PC-3 (cell line): ENCODE measurements around the gene AGPS. TPM values are rescaled to one million over a fixed set of nuclear protein-coding genes. Genes with fewer than 3 reads are reported as not detected.

ENCODE experiments used
- ATAC-seq: fragments of 200-7000 bp; cut with Tn5 transposase; 2 replicates; pipeline ENCODE4 v1.9.1; 2020; ENCODE audit warnings: mild to moderate bottlenecking, moderate library complexity
- BruUV-seq: library from RNA; stranded (reverse); fragments of 400-500 nt; replicated peaks from 2 replicates; lab custom pipeline; 2021; lab: Mats Ljungman, UMichigan
- CTCF ChIA-PET: fragments of 300-600 bp; sonication (Branson Sonifier 250); formaldehyde crosslinking; loops from one replicate; lab custom pipeline; 2022; ENCODE audit warnings: antibody characterized with exemption; lab: Charles Lee
- POLR2A ChIA-PET: fragments of 300-600 bp; sonication (Branson Sonifier 250); formaldehyde crosslinking; loops from one replicate; lab custom pipeline; 2022; ENCODE audit warnings: antibody characterized with exemption; ENCODE audit not compliant: unreplicated experiment; lab: Charles Lee
- DNase-seq: peaks from one replicate; pipeline ENCODE4 v3.0.0-alpha.2; 2015
- H2AFZ ChIP-seq: fragments of 300-600 bp; sonication (generic); 2 replicates; pipeline ENCODE4 v1.6.0; 2016; ENCODE audit warnings: antibody characterized with exemption, low read length
- H3F3A ChIP-seq: fragments of 300-600 bp; sonication (generic); one replicate; pipeline ENCODE4 v1.6.0; 2017; ENCODE audit warnings: antibody characterized with exemption, low read length, control low read depth, mild to moderate bottlenecking; ENCODE audit not compliant: unreplicated experiment
- H3K27ac ChIP-seq: fragments of 300-600 bp; sonication (generic); 2 replicates; pipeline ENCODE4 v1.5.1; 2016; ENCODE audit warnings: mild to moderate bottlenecking, low read length
- H3K27me3 ChIP-seq: fragments of 300-600 bp; sonication (generic); 2 replicates; pipeline ENCODE4 v1.6.1; 2016; ENCODE audit warnings: low read length, mixed read lengths
- H3K36me3 ChIP-seq: fragments of 300-600 bp; sonication (generic); 2 replicates; pipeline ENCODE4 v1.6.1; 2016; ENCODE audit warnings: low read depth, mixed run types, low read length, mixed read lengths
- H3K4me1 ChIP-seq: fragments of 300-600 bp; sonication (generic); 2 replicates; pipeline ENCODE4 v1.5.1; 2016; ENCODE audit warnings: low read length; ENCODE audit not compliant: insufficient read depth
- H3K4me2 ChIP-seq: fragments of 300-600 bp; sonication (generic); 2 replicates; pipeline ENCODE4 v1.6.0; 2016; ENCODE audit warnings: low read length
- H3K4me3 ChIP-seq: fragments of 300-600 bp; sonication (generic); 2 replicates; pipeline ENCODE4 v1.5.1; 2016; ENCODE audit warnings: mild to moderate bottlenecking, low read length, mixed read lengths
- H3K79me2 ChIP-seq: fragments of 300-600 bp; sonication (generic); 2 replicates; pipeline ENCODE4 v1.6.1; 2017; ENCODE audit warnings: low read length, mixed read lengths
- H3K9ac ChIP-seq: fragments of 300-600 bp; sonication (generic); 2 replicates; pipeline ENCODE4 v1.6.0; 2016; ENCODE audit warnings: mild to moderate bottlenecking, low read length
- H3K9me2 ChIP-seq: fragments of 300-600 bp; sonication (generic); replicated peaks from 2 replicates; pipeline ENCODE4 v1.6.1; 2016; ENCODE audit warnings: mixed run types, low read length, mixed read lengths
- H3K9me3 ChIP-seq: fragments of 300-600 bp; sonication (generic); 2 replicates; pipeline ENCODE4 v1.6.1; 2016; ENCODE audit warnings: low read length, mixed read lengths
- H4K20me1 ChIP-seq: fragments of 300-600 bp; sonication (generic); 2 replicates; pipeline ENCODE4 v1.6.1; 2016; ENCODE audit warnings: low read length, mixed read lengths
- CTCF ChIP-seq: fragments of 300-600 bp; sonication (generic); conservative IDR thresholded peaks from 2 replicates; pipeline ENCODE4 v1.5.1; 2017; ENCODE audit warnings: antibody characterized with exemption, low read depth, mild to moderate bottlenecking, low read length
- EZH2 ChIP-seq: fragments of 300-600 bp; sonication (generic); IDR thresholded peaks from one replicate; pipeline ENCODE4 v1.6.1; 2017; ENCODE audit warnings: antibody characterized with exemption, mild to moderate bottlenecking, low read length; ENCODE audit not compliant: unreplicated experiment
- EZH2phosphoT487 ChIP-seq: fragments of 300-600 bp; sonication (generic); IDR thresholded peaks from 2 replicates; pipeline ENCODE4 v1.6.1; 2018; ENCODE audit warnings: mild to moderate bottlenecking, antibody characterized with exemption, low read length, borderline replicate concordance
- intact Hi-C: fragments of 100-400 bp; cut with micrococcal nuclease; formaldehyde crosslinking; loops from 2 replicates; pipeline ENCODE4 v1.9.0; 2023
- total RNA-seq: library from RNA; depleted of rRNA; stranded (reverse); fragments of >200 nt; gene quantifications from 2 replicates; pipeline ENCODE4 v1.2.3, GENCODE V29; 2014

The AGPS gene
- total RNA-seq, 1 experiment from 2014 or later = 147 TPM

- ChIA-PET POLR2A (interaction anchor here (0.7 kb wide), 1 partner anchor 156 kb away, joined by 3 read pairs; no protein-coding TSS in a partner anchor), CTCF (no interaction called here)
- H3K36me3 ChIP-seq = no peaks in the 10 kb centered on the region
- no peaks in the 10 kb centered on the region for H3K9me3 ChIP-seq
- H3K4me2 ChIP-seq = peak overlapping the region; percentile 88
- no peak for TF ChIP-seq EZH2phosphoT487
- TF ChIP-seq EZH2 = no peak
- TF ChIP-seq CTCF = no peak
- intact Hi-C loops = loop anchor here (2.0 to 5.0 kb wide), 2 partner anchors 41 to 228 kb away; no protein-coding TSS in a partner anchor
- DNase-seq = no peak
- H3K4me3 ChIP-seq = peak overlapping the region; percentile 89; the same call in 1 of the 2 replicates
- H3K27ac ChIP-seq = peak overlapping the region; percentile 66
- no peaks in the 10 kb centered on the region for H3K27me3 ChIP-seq
- peaks cover 3% of the 10 kb centered on the region for H3F3A ChIP-seq
- H3K79me2 ChIP-seq = peaks cover 75% of the 10 kb centered on the region
- peaks cover 67% of the 10 kb centered on the region for H3K4me1 ChIP-seq
- no peak for ATAC-seq
- no peaks in the 10 kb centered on the region for H3K9me2 ChIP-seq
- peaks cover 27% of the 10 kb centered on the region for H4K20me1 ChIP-seq
- no peak overlapping the region for H2AFZ ChIP-seq
- BruUV-seq = no TSS peak
- no peak overlapping the region for H3K9ac ChIP-seq
Measured at GRCh38 chr2:177395351-177396065, 2.9 kb downstream of the AGPS start.

- ChIA-PET CTCF (no interaction called here), POLR2A (no interaction called here)
- H3F3A ChIP-seq = peaks cover 3% of the 10 kb centered on the region
- H3K4me2 ChIP-seq = peak overlapping the region; percentile 86
- no peaks in the 10 kb centered on the region for H3K9me3 ChIP-seq
- peaks cover 34% of the 10 kb centered on the region for H4K20me1 ChIP-seq
- peak overlapping the region; percentile 99 for H3K27ac ChIP-seq
- peaks cover 85% of the 10 kb centered on the region for H3K79me2 ChIP-seq
- no peak overlapping the region for H2AFZ ChIP-seq
- BruUV-seq = no TSS peak
- DNase-seq (peak; percentile 89), ATAC-seq (peak; percentile 45)
- H3K9me2 ChIP-seq = no peaks in the 10 kb centered on the region
- no peak for TF ChIP-seq EZH2
- no peak for TF ChIP-seq CTCF
- TF ChIP-seq EZH2phosphoT487 = no peak
- no peaks in the 10 kb centered on the region for H3K27me3 ChIP-seq
- peak overlapping the region; percentile 85 for H3K9ac ChIP-seq
- intact Hi-C loops = loop anchor here (1.0 to 5.0 kb wide), 2 partner anchors 59 to 230 kb away; no protein-coding TSS in a partner anchor
- peak overlapping the region; percentile 54; the same call in 1 of the 2 replicates for H3K4me3 ChIP-seq
- peaks cover 67% of the 10 kb centered on the region for H3K4me1 ChIP-seq
- H3K36me3 ChIP-seq = no peaks in the 10 kb centered on the region
Measured at GRCh38 chr2:177396703-177397460, 4.3 kb downstream of the AGPS start.
